SK-N-SH (cell line): ENCODE measurements around the gene HECW1. TPM values are rescaled to one million over a fixed set of nuclear protein-coding genes. Genes with fewer than 3 reads are reported as not detected.

Source experiments
- CTCF ChIA-PET: fragments of 300-600, 350-600 bp; formaldehyde crosslinking; extraction: SDS; loops from one replicate; lab custom pipeline; 2021; lab: Yijun Ruan, JAX
- POLR2A ChIA-PET: fragments of 350-600 bp; sonication (Branson Sonifier 250); formaldehyde crosslinking; extraction: SDS; loops from one replicate; lab custom pipeline; 2020; ENCODE audit warnings: antibody characterized with exemption, inconsistent platforms; lab: Yijun Ruan, JAX
- DNase-seq: peaks from one replicate; pipeline ENCODE4 v3.0.0; 2012
- H2AFZ ChIP-seq: fragments of 200-600 bp; sonication (generic); 2 replicates; pipeline ENCODE4 v1.8.1; 2016; ENCODE audit warnings: antibody characterized with exemption, mild to moderate bottlenecking, low read depth
- H3F3A ChIP-seq: fragments of 200-600 bp; sonication (generic); replicated peaks from 2 replicates; pipeline ENCODE3; 2016; ENCODE audit warnings: antibody characterized with exemption, mild to moderate bottlenecking; ENCODE audit not compliant: insufficient read depth
- H3K27ac ChIP-seq, 2 experiments: fragments of 200-500 bp in 1 of 2; fragments of 200-600 bp in 1 of 2; sonication (Bioruptor generic) in 1 of 2; sonication (generic), shearing (Covaris generic) in 1 of 2; 2 replicates each; pipeline versions ENCODE4 v1.5.1 to v1.6.1; 2014 to 2016; ENCODE audit warnings: low read depth in 2 of 2, inconsistent platforms in 1 of 2, low read length in 1 of 2, mild to moderate bottlenecking in 1 of 2, mixed read lengths in 1 of 2
- H3K27me3 ChIP-seq: fragments of 200-600 bp; sonication (generic), shearing (Covaris generic); 2 replicates; pipeline ENCODE4 v1.6.1; 2016; ENCODE audit warnings: mixed run types; ENCODE audit not compliant: insufficient read depth
- H3K36me3 ChIP-seq, 2 experiments: fragments of 200-500 bp in 1 of 2; fragments of 200-600 bp in 1 of 2; sonication (Bioruptor generic) in 1 of 2; sonication (generic) in 1 of 2; replicated peaks in 1 of 2; 2 replicates each; pipeline versions ENCODE3 to v1.5.1; 2014 to 2016; ENCODE audit warnings: low read length in 1 of 2, mild to moderate bottlenecking in 1 of 2; ENCODE audit not compliant: insufficient read depth in 2 of 2, control insufficient read depth in 1 of 2
- H3K4me1 ChIP-seq, 2 experiments: fragments of 200-500 bp in 1 of 2; fragments of 200-600 bp in 1 of 2; sonication (Bioruptor generic) in 1 of 2; sonication (generic), shearing (Covaris generic) in 1 of 2; 2 replicates each; pipeline versions ENCODE4 v1.5.1 to v1.6.1; 2014 to 2016; ENCODE audit warnings: low read depth in 1 of 2, low read length in 1 of 2, mixed run types in 1 of 2; ENCODE audit not compliant: insufficient read depth in 2 of 2, control insufficient read depth in 1 of 2
- H3K4me2 ChIP-seq: fragments of 200-600 bp; sonication (generic), shearing (Covaris generic); 2 replicates; pipeline ENCODE4 v1.6.1; 2017; ENCODE audit warnings: mixed run types
- H3K4me3 ChIP-seq, 2 experiments: fragments of 200-500 bp in 1 of 2; fragments of 200-600 bp in 1 of 2; sonication (Bioruptor generic) in 1 of 2; sonication (generic), shearing (Covaris generic) in 1 of 2; 2 replicates each; pipeline versions ENCODE4 v1.5.1 to v1.8.1; 2014 to 2016; ENCODE audit warnings: low read depth in 2 of 2, inconsistent platforms in 1 of 2, low read length in 1 of 2, mild to moderate bottlenecking in 1 of 2, mixed read lengths in 1 of 2, moderate library complexity in 1 of 2
- H3K79me2 ChIP-seq: fragments of 200-600 bp; sonication (generic); 2 replicates; pipeline ENCODE4 v1.8.1; 2017; ENCODE audit warnings: mild to moderate bottlenecking; ENCODE audit not compliant: insufficient read depth
- H3K9ac ChIP-seq: fragments of 200-600 bp; sonication (generic); 2 replicates; pipeline ENCODE4 v1.6.1; 2017; ENCODE audit warnings: mixed run types
- H3K9me2 ChIP-seq: fragments of 200-600 bp; sonication (generic); 2 replicates; pipeline ENCODE4 v1.6.1; 2017; ENCODE audit warnings: mixed run types
- H3K9me3 ChIP-seq: fragments of 200-600 bp; sonication (generic); 2 replicates; pipeline ENCODE4 v1.6.1; 2017; ENCODE audit warnings: mixed run types, mild to moderate bottlenecking, moderate library complexity
- H4K20me1 ChIP-seq: fragments of 200-600 bp; sonication (generic); 2 replicates; pipeline ENCODE4 v1.6.1; 2017; ENCODE audit warnings: mild to moderate bottlenecking, mixed run types; ENCODE audit not compliant: insufficient read depth
- EZH2phosphoT487 ChIP-seq: fragments of 200-600 bp; sonication (generic); IDR thresholded peaks from 2 replicates; pipeline ENCODE4 v1.6.1; 2017; ENCODE audit warnings: low read depth, mixed run types, mild to moderate bottlenecking, antibody characterized with exemption, moderate library complexity, borderline replicate concordance
- FOXJ3 ChIP-seq: sonication (generic); formaldehyde crosslinking; IDR thresholded peaks from 2 replicates; pipeline ENCODE4 v1.5.1; 2020; ENCODE audit warnings: mild to moderate bottlenecking, missing genetic modification reagents
- GATA2 ChIP-seq: sonication (generic); formaldehyde crosslinking; IDR thresholded peaks from 2 replicates; pipeline ENCODE4 v1.5.0; 2020; ENCODE audit warnings: mild to moderate bottlenecking, missing genetic modification reagents
- JUND ChIP-seq: IDR thresholded peaks from 2 replicates; pipeline ENCODE4 v1.4.0; 2012
- MAX ChIP-seq: IDR thresholded peaks from 2 replicates; pipeline ENCODE4 v1.4.0; 2012; ENCODE audit warnings: low read depth
- MEF2A ChIP-seq: IDR thresholded peaks from 2 replicates; pipeline ENCODE4 v1.4.0; 2012; ENCODE audit warnings: low read depth, borderline replicate concordance
- NFIC ChIP-seq: IDR thresholded peaks from 2 replicates; pipeline ENCODE4 v1.4.0; 2012; ENCODE audit warnings: borderline replicate concordance
- NRF1 ChIP-seq: IDR thresholded peaks from 2 replicates; pipeline ENCODE4 v1.6.1; 2012; ENCODE audit warnings: low read depth, mild to moderate bottlenecking, low read length
- POLR2AphosphoS5 ChIP-seq: IDR thresholded peaks from 2 replicates; pipeline ENCODE4 v1.6.1; 2012; ENCODE audit warnings: low read depth, low read length
- RFX5 ChIP-seq: IDR thresholded peaks from 2 replicates; pipeline ENCODE4 v1.6.1; 2012; ENCODE audit warnings: mild to moderate bottlenecking, improper control_type of control experiment, low read length
- SIN3A ChIP-seq: IDR thresholded peaks from 2 replicates; pipeline ENCODE4 v1.6.1; 2012; ENCODE audit warnings: low read depth, mild to moderate bottlenecking, low read length, moderate library complexity, borderline replicate concordance
- SMC3 ChIP-seq: IDR thresholded peaks from 2 replicates; pipeline ENCODE4 v1.6.1; 2012; ENCODE audit warnings: low read depth, low read length, improper control_type of control experiment
- TAF1 ChIP-seq: IDR thresholded peaks from 2 replicates; pipeline ENCODE4 v1.6.1; 2012; ENCODE audit warnings: low read depth, mild to moderate bottlenecking, low read length, moderate library complexity, borderline replicate concordance
- TCF12 ChIP-seq: IDR thresholded peaks from 2 replicates; pipeline ENCODE4 v1.4.0; 2012
- YY1 ChIP-seq: IDR thresholded peaks from 2 replicates; pipeline ENCODE4 v1.4.0; 2012; ENCODE audit warnings: low read depth, mild to moderate bottlenecking
- WGBS: methylation state at CpG from one replicate; pipeline ENCODE4 v1.1.6; 2017; ENCODE audit warnings: low lambda C conversion rate; 5-methylcytosine and 5-hydroxymethylcytosine counted together
- polyA plus RNA-seq, 3 experiments: library from polyadenylated mRNA; depleted of rRNA; stranded (reverse); fragments of >200 nt; gene quantifications; 2 replicates each; pipeline ENCODE4 v1.2.3, GENCODE V29; 2012
- TF ChIP-seq, protein P1 (sequence below): fragments of 200-600 bp; sonication (generic); IDR thresholded peaks from 2 replicates; pipeline ENCODE4 v1.6.1; 2017; ENCODE audit warnings: antibody characterized with exemption, mild to moderate bottlenecking, moderate library complexity

The HECW1 gene
- polyA plus RNA-seq, 1 of the 3 experiments (the other 2 are of a cell fraction), result not detected

GRCh38 chr7:43562383-43562782 lies 449.9 kb downstream of the HECW1 start:
- no peaks in the 10 kb centered on the region for H3K36me3 ChIP-seq
- no peaks in the 10 kb centered on the region for H3K4me1 ChIP-seq
- H3K4me2 ChIP-seq, result no peak overlapping the region
- H3F3A ChIP-seq, result no peaks in the 10 kb centered on the region
- POLR2A ChIA-PET, result no interaction called here
- no peak overlapping the region for H2AFZ ChIP-seq
- 81% methylated on average over 3 of the region's 3 CpGs for WGBS
- no peak for DNase-seq
- no peaks in the 10 kb centered on the region for H3K9me2 ChIP-seq
- CTCF ChIA-PET, result interaction anchor here (1.0 to 10.1 kb wide), 4 partner anchors 13 to 138 kb away, joined by 3 to 81 read pairs (median 6); partner anchors contain the start of gene STK17A
- H3K79me2 ChIP-seq, result no peaks in the 10 kb centered on the region
- no peak overlapping the region for H3K4me3 ChIP-seq
- no peak for TF ChIP-seq SMC3
- TF ChIP-seq TAF1, result no peak
- no peak for TF ChIP-seq GATA2 (CRISPR knock-in tag)
- TF ChIP-seq NFIC, result no peak
- TF ChIP-seq RFX5, result no peak
- TF ChIP-seq FOXJ3 (CRISPR knock-in tag), result no peak
- H4K20me1 ChIP-seq, result no peaks in the 10 kb centered on the region
- no peak overlapping the region for H3K27ac ChIP-seq
- no peaks in the 10 kb centered on the region for H3K9me3 ChIP-seq
- H3K9ac ChIP-seq, result no peak overlapping the region
- H3K27me3 ChIP-seq, result peaks cover 11% of the 10 kb centered on the region

DNA sequence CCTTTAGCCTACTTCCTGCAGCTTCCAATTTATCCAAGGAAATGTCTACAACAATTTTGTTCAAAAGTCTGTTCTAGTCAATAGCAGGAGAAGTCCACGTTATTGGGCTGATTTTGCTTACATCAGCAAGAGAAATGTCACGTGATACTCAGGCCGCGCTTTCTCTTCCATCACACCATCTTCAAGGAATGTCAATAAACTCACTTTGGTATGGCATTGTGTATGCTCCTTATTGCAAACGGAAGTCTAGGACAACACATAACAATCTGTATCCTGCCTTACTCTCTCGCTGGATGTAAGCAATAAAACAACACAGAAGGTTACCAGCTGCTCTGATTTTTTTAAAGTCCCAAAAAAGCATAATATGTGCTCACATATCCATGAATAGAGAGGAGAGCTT lies 453.3 kb downstream of the HECW1 start:
- Histone ChIP-seq H3K9ac (no peak overlapping the region), H3K79me2 (no peaks in the 10 kb centered on the region), H3K4me2 (no peak overlapping the region), H3F3A (peaks cover 3% of the 10 kb centered on the region), H3K27me3 (peaks cover 6% of the 10 kb centered on the region; the same call in 1 of the 2 replicates), H3K9me2 (no peaks in the 10 kb centered on the region), H4K20me1 (no peaks in the 10 kb centered on the region), H3K36me3 (no peaks in the 10 kb centered on the region), H3K27ac (no peak overlapping the region), H3K4me3 (no peak overlapping the region), H3K9me3 (no peaks in the 10 kb centered on the region), H2AFZ (no peak overlapping the region), H3K4me1 (no peaks in the 10 kb centered on the region)
- 77% methylated on average over 6 of the region's 6 CpGs for WGBS
- TF ChIP-seq RFX5, result no peak
- TF ChIP-seq JUND, result no peak
- TF ChIP-seq NRF1, result no peak
- TF ChIP-seq TAF1, result no peak
- TF ChIP-seq MAX, result no peak
- TF ChIP-seq SIN3A, result no peak
- no peak for TF ChIP-seq NFIC
- no peak for TF ChIP-seq POLR2AphosphoS5
- no peak for TF ChIP-seq TCF12
- TF ChIP-seq, protein P1, sequence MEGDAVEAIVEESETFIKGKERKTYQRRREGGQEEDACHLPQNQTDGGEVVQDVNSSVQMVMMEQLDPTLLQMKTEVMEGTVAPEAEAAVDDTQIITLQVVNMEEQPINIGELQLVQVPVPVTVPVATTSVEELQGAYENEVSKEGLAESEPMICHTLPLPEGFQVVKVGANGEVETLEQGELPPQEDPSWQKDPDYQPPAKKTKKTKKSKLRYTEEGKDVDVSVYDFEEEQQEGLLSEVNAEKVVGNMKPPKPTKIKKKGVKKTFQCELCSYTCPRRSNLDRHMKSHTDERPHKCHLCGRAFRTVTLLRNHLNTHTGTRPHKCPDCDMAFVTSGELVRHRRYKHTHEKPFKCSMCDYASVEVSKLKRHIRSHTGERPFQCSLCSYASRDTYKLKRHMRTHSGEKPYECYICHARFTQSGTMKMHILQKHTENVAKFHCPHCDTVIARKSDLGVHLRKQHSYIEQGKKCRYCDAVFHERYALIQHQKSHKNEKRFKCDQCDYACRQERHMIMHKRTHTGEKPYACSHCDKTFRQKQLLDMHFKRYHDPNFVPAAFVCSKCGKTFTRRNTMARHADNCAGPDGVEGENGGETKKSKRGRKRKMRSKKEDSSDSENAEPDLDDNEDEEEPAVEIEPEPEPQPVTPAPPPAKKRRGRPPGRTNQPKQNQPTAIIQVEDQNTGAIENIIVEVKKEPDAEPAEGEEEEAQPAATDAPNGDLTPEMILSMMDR, result no peak
- TF ChIP-seq YY1, result no peak
- no peak for TF ChIP-seq MEF2A
- TF ChIP-seq EZH2phosphoT487, result no peak
- DNase-seq, result no peak
- ChIA-PET CTCF (interaction anchor here (0.6 to 10.4 kb wide), 3 partner anchors 16 to 581 kb away, joined by 3 to 133 read pairs (median 3); partner anchors contain the start of gene STK17A), POLR2A (no interaction called here)
